ENCODE measurements around the gene AFAP1. TPM values are rescaled to one million over a fixed set of nuclear protein-coding genes. Genes with fewer than 3 reads are reported as not detected.
A peak's percentile ranks its signal among the peaks of the same experiment; 100 is the strongest.

Gene AFAP1
- total RNA-seq, 4 donors from 2014 or later, result 8.2 to 55.0 (median 28.9) TPM

DNA sequence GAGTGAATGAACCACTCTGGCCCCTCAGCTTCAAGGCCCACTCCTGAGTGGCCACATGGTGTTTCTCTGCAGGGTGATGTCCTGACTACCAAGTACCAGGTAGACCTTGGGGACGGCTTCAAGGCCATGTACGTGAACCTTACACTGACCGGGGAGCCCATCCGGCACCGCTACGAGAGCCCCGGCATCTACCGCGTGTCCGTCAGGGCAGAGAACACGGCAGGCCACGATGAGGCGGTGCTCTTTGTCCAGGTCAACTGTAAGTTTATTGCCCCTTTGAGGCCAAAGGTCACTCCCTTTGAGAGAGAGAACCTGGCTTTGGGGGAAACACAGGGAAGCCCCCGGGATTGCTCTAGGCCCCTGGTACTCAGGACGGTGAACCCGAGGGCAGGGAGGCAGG lies 216.0 kb downstream of the AFAP1 start:
- Histone ChIP-seq H3K27ac (no peak overlapping the region), H3K9me3 (no peaks in the 10 kb centered on the region), H3K4me3 (no peak overlapping the region), H3K36me3 (no peaks in the 10 kb centered on the region), H3K4me1 (peaks cover 0 to 5% of the 10 kb centered on the region in 2 donors), H3K27me3 (no peaks in the 10 kb centered on the region)
- TF ChIP-seq, protein P1, sequence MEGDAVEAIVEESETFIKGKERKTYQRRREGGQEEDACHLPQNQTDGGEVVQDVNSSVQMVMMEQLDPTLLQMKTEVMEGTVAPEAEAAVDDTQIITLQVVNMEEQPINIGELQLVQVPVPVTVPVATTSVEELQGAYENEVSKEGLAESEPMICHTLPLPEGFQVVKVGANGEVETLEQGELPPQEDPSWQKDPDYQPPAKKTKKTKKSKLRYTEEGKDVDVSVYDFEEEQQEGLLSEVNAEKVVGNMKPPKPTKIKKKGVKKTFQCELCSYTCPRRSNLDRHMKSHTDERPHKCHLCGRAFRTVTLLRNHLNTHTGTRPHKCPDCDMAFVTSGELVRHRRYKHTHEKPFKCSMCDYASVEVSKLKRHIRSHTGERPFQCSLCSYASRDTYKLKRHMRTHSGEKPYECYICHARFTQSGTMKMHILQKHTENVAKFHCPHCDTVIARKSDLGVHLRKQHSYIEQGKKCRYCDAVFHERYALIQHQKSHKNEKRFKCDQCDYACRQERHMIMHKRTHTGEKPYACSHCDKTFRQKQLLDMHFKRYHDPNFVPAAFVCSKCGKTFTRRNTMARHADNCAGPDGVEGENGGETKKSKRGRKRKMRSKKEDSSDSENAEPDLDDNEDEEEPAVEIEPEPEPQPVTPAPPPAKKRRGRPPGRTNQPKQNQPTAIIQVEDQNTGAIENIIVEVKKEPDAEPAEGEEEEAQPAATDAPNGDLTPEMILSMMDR (IDR thresholded peaks at IDR 0.05), result no peak
- no peak for TF ChIP-seq POLR2A (IDR thresholded peaks at IDR 0.05)
- no peak for DNase-seq
- intact Hi-C loops (cut with DNase I; ENCODE audit: low total_unique reads), result loop anchor here (5.0 kb wide), 1 partner anchor 531 kb away; the partner anchor contains the start of gene SORCS2

GRCh38 chr4:7722766-7723387 lies 216.8 kb downstream of the AFAP1 start:
- Histone ChIP-seq H3K9me3 (no peaks in the 10 kb centered on the region), H3K4me3 (no peak overlapping the region), H3K36me3 (no peaks in the 10 kb centered on the region), H3K27ac (no peak overlapping the region), H3K4me1 (peaks cover 0 to 5% of the 10 kb centered on the region in 2 donors), H3K27me3 (no peaks in the 10 kb centered on the region)
- no peak for DNase-seq
- no peak for TF ChIP-seq POLR2A (IDR thresholded peaks at IDR 0.05)
- intact Hi-C loops (cut with DNase I; ENCODE audit: low total_unique reads), result loop anchor here (5.0 kb wide), 1 partner anchor 531 kb away; the partner anchor contains the start of gene SORCS2

DNA sequence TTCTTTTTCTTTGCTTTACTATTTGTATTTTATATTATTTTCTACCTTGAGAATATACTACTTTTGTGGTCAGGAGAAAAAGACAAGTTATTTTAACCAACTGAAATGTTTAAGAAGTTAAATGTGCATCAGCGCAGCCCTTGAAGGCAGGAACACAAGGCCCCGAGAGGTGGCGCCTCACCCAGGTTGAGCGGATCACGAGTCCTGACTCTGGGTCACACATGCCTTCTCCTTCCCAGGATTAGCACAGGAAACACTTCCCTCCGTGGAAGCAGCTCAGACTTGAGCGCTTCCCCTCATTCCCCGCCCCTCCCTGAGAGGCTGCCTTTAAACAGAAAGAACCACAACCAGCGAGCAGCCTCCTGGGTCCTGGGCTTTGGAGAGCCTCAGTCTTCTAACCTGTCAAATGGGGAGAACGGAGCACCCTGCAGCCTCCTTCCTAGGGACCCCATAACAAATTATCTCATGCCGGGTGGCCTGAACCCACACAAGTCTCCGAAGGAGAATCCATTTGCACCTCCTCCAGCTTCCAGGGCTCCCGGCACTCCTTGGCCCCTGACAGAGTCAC lies 217.6 kb downstream of the AFAP1 start:
- TF ChIP-seq, protein P1 (IDR thresholded peaks at IDR 0.05), result no peak
- TF ChIP-seq POLR2A (IDR thresholded peaks at IDR 0.05), result no peak
- intact Hi-C loops (cut with DNase I; ENCODE audit: low total_unique reads), result loop anchor here (5.0 kb wide), 1 partner anchor 530 kb away; the partner anchor contains the start of gene SORCS2
- Histone ChIP-seq H3K27ac (no peak overlapping the region), H3K36me3 (no peaks in the 10 kb centered on the region), H3K27me3 (no peaks in the 10 kb centered on the region), H3K4me1 (peaks cover 0 to 5% of the 10 kb centered on the region in 2 donors), H3K4me3 (no peak overlapping the region), H3K9me3 (no peaks in the 10 kb centered on the region)
- DNase-seq, result no peak

GRCh38 chr4:7719354-7720174 lies 220.1 kb downstream of the AFAP1 start:
- peak; percentile 44 to 66 for DNase-seq

GRCh38 chr4:7717946-7718490 lies 221.6 kb downstream of the AFAP1 start:
- intact Hi-C loops (cut with DNase I; ENCODE audit: low total_unique reads), result no loop called here
- TF ChIP-seq POLR2A (IDR thresholded peaks at IDR 0.05), result no peak
- TF ChIP-seq, protein P1 (IDR thresholded peaks at IDR 0.05), result no peak
- DNase-seq, result no peak
- H3K4me3 ChIP-seq, result no peak overlapping the region
- no peaks in the 10 kb centered on the region for H3K36me3 ChIP-seq
- H3K27ac ChIP-seq, result no peak overlapping the region
- H3K9me3 ChIP-seq, result no peaks in the 10 kb centered on the region
- H3K27me3 ChIP-seq, result no peaks in the 10 kb centered on the region
- H3K4me1 ChIP-seq, result peaks cover 0 to 5% of the 10 kb centered on the region in 2 donors

More at GRCh38 chr4:7719354-7720174, 220.1 kb downstream of the AFAP1 start:
- Histone ChIP-seq H3K27ac (no peak overlapping the region), H3K4me1 (peaks cover 0 to 5% of the 10 kb centered on the region in 2 donors), H3K9me3 (no peaks in the 10 kb centered on the region), H3K27me3 (no peaks in the 10 kb centered on the region), H3K36me3 (no peaks in the 10 kb centered on the region), H3K4me3 (no peak overlapping the region)
- intact Hi-C loops (cut with DNase I; ENCODE audit: low total_unique reads), result loop anchor here (5.0 kb wide), 1 partner anchor 527 kb away; the partner anchor contains the start of gene SORCS2
- TF ChIP-seq, protein P1 (IDR thresholded peaks at IDR 0.05), result peak; percentile 68 to 75 (median 73)
- no peak for TF ChIP-seq POLR2A (IDR thresholded peaks at IDR 0.05)

Measured in uterus (tissue), 4 donors.